Endothelial cell of coronary artery (primary cell): Measurements from ENCODE around the gene MIF4GD. TPM values are rescaled to one million over a fixed set of nuclear protein-coding genes. Genes with fewer than 3 reads are reported as not detected.

ENCODE experiments used
- total RNA-seq: library from RNA; depleted of rRNA; stranded (reverse); fragments of >200 nt; gene quantifications from 2 replicates; pipeline ENCODE4 v1.2.3, GENCODE V29; 2014

MIF4GD gene, protein sequence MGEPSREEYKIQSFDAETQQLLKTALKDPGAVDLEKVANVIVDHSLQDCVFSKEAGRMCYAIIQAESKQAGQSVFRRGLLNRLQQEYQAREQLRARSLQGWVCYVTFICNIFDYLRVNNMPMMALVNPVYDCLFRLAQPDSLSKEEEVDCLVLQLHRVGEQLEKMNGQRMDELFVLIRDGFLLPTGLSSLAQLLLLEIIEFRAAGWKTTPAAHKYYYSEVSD
- total RNA-seq = 7.6 and 9.5 TPM in 2 replicates

GRCh38 chr17:75270966-75271232 lies at the start of gene MIF4GD:
Gene MIF4GD (minus strand): TSS chr17:75271231. CDS start chr17:75270195, 1,036 bp downstream.

GRCh38 chr17:75289115-75289831 lies 18.2 kb upstream of the MIF4GD start, which contains the start of gene SLC25A19:
Gene SLC25A19 (minus strand): TSS chr17:75289433. CDS start chr17:75286764, 2,669 bp downstream.

GRCh38 chr17:75261336-75262111 lies 9.5 kb downstream of the MIF4GD start, which contains the start of the genes GGA3 and MRPS7:
Gene GGA3 (minus strand): TSS chr17:75261606. CDS start chr17:75261587, 19 bp downstream.
Gene MRPS7 (plus strand): TSS chr17:75261879. CDS start chr17:75261901, 22 bp downstream.

Other genes with a start within 250 kb of the MIF4GD start
- gene ATP5PD, start 224.3 kb downstream of the MIF4GD start, total RNA-seq = 220 and 246 TPM in 2 replicates
- gene KCTD2, start 224.0 kb downstream of the MIF4GD start, total RNA-seq = 11.2 and 12.1 TPM in 2 replicates
- gene SLC16A5, start 183.3 kb downstream of the MIF4GD start, total RNA-seq = 5.8 and 8.1 TPM in 2 replicates
- gene ARMC7, start 161.3 kb downstream of the MIF4GD start, total RNA-seq = 2.4 and 3.9 TPM in 2 replicates
- gene NT5C, start 139.5 kb downstream of the MIF4GD start, total RNA-seq = 11.3 and 23.4 TPM in 2 replicates
- 126 and 201 TPM in 2 replicates for gene JPT1, start 116.7 kb downstream of the MIF4GD start, total RNA-seq
- 153 TPM in 2 replicates for gene SUMO2, start 88.3 kb downstream of the MIF4GD start, total RNA-seq
- gene NUP85, start 65.6 kb downstream of the MIF4GD start, total RNA-seq = 35.2 and 49.8 TPM in 2 replicates
- 9.4 and 10.7 TPM in 2 replicates for gene GGA3, start 9.6 kb downstream of the MIF4GD start, total RNA-seq
- 62.6 and 80.9 TPM in 2 replicates for gene MRPS7, start 9.4 kb downstream of the MIF4GD start, total RNA-seq
- 8.3 and 9.5 TPM in 2 replicates for gene SLC25A19, start 18.2 kb upstream of the MIF4GD start, total RNA-seq
- gene GRB2, start 134.4 kb upstream of the MIF4GD start, total RNA-seq = 76.8 and 82.9 TPM in 2 replicates
- gene TMEM94, start 185.4 kb upstream of the MIF4GD start, total RNA-seq = 18.1 and 24.7 TPM in 2 replicates
- 7.9 and 8.3 TPM in 2 replicates for gene CASKIN2, start 244.3 kb upstream of the MIF4GD start, total RNA-seq
- 11.2 and 13.6 TPM in 2 replicates for gene TSEN54, start 245.3 kb upstream of the MIF4GD start, total RNA-seq